Right lobe of liver (tissue), 4 donors: ENCODE measurements around the gene RASGRP3.

ENCODE experiments used
- POLR2A ChIP-seq: fragments of 450-650 bp; IDR thresholded peaks from one replicate; pipeline ENCODE4 v1.6.1; 2017; ENCODE audit warnings: antibody characterized with exemption, mild to moderate bottlenecking
- TF ChIP-seq, protein P1 (sequence below), 4 donors: fragments of 200-600 bp in 3 of 4; fragments of 450-650 bp in 1 of 4; IDR thresholded peaks; one replicate each; pipeline versions ENCODE4 v1.5.1 to v1.8.0; 2016 to 2022; ENCODE audit warnings: antibody characterized with exemption in 4 of 4, mild to moderate bottlenecking in 2 of 4
- donor health status: DM: no; HTN: no; CAD: no.
- donor health status: DM: no; HTN: no; CAD: no.
- donor health status: DM: no; HTN: yes; CAD: no.

DNA sequence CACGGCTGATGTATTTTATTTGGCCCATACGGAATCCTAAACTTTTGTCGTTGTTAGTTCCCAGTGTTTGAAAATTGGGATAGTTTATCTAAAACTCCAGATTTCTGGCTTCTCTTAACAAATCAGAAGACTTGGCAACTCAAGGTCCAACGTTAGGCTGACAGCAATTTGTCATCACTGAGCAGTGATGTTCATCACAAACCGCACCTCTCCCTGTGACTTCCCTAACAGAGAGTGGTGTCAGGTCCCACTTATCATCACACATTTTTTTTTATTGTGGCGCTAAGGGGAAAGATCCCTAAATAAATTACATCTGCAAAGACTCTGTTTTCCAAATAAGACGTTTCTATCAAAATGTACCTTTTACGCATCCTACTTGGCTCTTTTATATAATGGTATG lies 55.7 kb downstream of the RASGRP3 start:
- TF ChIP-seq, protein P1, sequence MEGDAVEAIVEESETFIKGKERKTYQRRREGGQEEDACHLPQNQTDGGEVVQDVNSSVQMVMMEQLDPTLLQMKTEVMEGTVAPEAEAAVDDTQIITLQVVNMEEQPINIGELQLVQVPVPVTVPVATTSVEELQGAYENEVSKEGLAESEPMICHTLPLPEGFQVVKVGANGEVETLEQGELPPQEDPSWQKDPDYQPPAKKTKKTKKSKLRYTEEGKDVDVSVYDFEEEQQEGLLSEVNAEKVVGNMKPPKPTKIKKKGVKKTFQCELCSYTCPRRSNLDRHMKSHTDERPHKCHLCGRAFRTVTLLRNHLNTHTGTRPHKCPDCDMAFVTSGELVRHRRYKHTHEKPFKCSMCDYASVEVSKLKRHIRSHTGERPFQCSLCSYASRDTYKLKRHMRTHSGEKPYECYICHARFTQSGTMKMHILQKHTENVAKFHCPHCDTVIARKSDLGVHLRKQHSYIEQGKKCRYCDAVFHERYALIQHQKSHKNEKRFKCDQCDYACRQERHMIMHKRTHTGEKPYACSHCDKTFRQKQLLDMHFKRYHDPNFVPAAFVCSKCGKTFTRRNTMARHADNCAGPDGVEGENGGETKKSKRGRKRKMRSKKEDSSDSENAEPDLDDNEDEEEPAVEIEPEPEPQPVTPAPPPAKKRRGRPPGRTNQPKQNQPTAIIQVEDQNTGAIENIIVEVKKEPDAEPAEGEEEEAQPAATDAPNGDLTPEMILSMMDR (IDR thresholded peaks at IDR 0.05): no peak
- TF ChIP-seq POLR2A: no peak
